ENCODE data around the gene SLC9A7.
A peak's percentile ranks its signal among the peaks of the same experiment; 100 is the strongest.
"Not testable (repeated sequence)": the region's sequence is repeated elsewhere in the genome, so short reads cannot be mapped to it uniquely, and the experiment has no call there.

Gene SLC9A7

GRCh38 chrX:46758956-46759644 lies at the start of gene SLC9A7:
SLC9A7 (minus strand) TSS chrX:46759118; CDS start chrX:46759029, 89 bp downstream.
- peak; percentile 81 to 83 for ATAC-seq

- no peak for ATAC-seq
Measured at GRCh38 chrX:46805270-46805669, 46.4 kb upstream of the SLC9A7 start.

DNA sequence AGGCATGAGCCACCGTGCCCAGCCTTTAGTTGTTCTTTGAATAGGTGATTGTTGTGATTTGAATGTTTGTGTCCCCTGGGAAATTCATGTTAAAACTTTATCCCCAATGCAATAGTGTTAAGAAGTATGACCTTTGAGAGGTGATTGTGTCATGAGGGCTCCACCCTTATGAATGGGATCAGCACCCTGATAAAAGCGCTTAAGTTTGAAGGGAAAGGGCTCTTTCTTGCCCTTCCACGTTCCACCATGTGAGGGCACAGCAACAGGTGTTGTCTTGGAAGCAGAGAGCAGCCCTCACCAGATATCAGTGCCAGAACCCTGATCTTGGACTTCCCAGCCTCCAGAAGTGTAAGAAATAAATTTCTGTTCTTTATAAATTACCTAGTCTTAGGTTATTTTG lies 44.2 kb upstream of the SLC9A7 start:
- ATAC-seq = no peak

GRCh38 chrX:46796574-46797191 lies 37.8 kb upstream of the SLC9A7 start:
- ATAC-seq = peak; percentile 35 to 58

DNA sequence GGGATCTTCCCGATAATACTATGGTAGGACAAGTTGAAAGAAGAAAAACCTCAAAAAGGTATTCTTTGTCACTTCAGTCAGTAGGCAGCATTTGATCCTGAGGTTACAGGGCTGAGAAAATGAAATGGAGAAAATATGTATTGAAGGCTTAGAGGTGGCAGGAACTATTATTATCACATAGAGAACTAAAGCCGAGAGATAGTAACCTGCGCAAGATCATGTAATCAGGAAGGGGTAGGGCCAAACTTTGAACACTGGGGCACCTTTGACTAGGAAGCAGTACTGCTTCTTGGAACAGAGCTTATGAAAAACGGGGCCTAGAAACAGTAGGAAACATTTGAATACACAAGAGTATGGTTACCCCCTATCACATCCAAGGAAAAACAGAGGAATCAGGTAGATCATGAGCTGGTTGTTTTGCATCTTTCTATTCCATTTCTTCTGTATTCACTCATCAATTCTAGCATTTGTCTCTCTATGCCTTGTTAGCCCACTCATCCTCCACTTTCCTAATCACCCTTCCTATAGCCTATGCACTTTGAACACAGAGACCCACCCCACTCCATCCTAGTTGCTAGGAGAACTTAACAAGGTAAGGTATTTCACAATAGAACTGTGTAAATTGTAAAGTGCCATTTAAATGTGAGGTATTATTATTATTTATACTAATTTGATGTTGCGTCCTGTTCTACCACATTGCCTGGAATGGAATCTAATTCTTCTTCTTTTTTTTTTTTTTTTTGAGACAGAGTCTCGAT lies 34.6 kb upstream of the SLC9A7 start:
- ATAC-seq = no peak

DNA sequence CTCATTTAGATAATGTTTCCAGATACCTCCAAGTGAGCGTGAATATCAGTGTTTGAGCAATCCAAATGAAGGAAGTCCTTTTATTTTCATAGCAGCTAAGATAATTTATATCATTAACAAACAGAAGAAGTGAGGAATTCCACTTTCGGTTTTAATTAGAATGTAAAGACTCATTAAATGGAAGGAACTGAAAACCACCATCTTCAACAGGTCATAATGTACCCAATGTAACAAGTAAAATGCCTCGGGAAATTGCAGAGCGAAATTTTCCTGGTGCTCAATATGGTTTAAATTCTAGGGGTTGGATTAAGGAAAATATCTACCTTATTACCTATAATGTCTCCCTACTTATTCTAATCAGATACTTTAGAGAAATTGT lies 33.9 kb upstream of the SLC9A7 start:
- no peak for ATAC-seq

- peak; percentile 69 to 82 for ATAC-seq
Measured at GRCh38 chrX:46791927-46792809, 33.2 kb upstream of the SLC9A7 start.

- no peak for ATAC-seq
Measured at GRCh38 chrX:46788902-46789301, 30.0 kb upstream of the SLC9A7 start.

DNA sequence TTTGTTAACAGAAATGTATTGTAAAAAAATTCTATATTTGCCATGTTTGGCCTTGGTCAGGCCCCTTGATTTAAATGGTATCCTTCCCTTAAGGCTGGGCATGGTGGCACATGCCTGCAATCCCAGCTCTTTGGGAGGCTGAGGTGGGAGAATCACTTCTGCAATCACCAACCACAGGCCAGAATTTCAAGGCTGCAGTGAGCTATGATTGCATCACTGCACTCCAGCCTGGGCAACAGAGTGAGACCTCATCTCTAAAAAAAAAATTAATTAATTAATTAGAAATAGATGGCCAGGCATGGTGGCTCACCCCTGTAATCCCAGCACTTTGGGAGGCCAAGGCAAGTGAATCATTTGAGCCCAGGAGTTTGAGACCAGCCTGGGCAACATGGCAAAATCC lies 25.5 kb upstream of the SLC9A7 start:
- ATAC-seq = not testable (repeated sequence)

DNA sequence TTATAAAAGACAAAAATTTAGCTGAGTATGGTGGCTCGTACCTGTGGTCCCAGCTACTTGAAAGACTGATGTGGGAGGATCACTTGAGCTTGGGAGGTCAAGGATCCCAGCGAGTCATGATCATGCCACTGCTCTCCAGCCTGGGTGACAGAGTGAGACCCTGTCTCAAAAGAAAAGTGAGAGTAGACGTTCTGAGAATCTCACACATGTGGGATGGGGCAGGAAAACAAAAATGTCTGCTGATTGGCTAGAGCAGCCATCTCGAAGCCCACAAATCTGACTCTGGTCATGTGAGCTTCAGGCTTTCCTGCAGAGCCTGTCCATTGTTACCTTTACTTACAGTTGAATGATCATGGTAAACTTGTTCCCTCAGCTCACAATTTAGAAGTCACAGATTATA lies 23.1 kb upstream of the SLC9A7 start:
- ATAC-seq = no peak

DNA sequence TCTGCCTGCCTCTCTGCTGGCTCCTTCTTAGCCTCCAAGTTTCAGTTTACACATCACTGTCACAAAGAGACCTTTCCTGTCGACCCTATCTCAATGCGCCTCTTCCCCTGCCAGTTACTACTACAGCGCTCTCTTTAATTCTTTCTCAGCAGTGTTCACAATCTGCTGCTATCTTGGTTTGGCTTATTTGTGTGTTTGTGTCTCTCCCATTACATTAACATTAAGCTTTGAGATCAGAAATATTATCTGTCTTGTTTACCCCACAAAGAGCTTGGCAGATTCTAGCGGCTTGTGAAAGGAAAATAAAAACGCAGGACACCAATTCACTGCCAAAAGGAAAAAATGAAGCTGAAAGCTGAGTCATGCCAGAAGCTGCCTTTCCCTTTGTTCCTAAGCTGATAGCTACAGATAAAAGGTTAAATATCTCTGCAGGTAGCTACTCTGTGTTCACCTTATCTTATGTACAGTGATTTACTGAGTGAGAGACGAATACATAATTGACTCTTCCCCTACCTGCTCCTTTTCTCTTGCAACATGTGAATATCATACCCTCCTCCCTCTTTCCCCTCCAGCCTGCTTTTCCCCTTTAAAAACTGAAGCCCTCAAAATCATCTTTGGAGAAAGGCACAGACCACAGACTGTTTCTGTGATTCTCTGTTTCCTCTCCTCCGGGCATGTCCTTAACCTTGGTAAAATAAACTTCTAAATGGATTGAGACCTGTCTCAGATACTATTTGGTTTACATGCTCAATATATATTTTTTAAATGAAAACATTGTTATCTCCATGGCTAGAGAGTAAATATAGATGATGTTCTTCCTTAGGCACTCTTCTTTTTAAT lies 19.3 kb upstream of the SLC9A7 start:
- no peak for ATAC-seq

- ATAC-seq = no peak
Measured at GRCh38 chrX:46770817-46771163, 11.9 kb upstream of the SLC9A7 start.

DNA sequence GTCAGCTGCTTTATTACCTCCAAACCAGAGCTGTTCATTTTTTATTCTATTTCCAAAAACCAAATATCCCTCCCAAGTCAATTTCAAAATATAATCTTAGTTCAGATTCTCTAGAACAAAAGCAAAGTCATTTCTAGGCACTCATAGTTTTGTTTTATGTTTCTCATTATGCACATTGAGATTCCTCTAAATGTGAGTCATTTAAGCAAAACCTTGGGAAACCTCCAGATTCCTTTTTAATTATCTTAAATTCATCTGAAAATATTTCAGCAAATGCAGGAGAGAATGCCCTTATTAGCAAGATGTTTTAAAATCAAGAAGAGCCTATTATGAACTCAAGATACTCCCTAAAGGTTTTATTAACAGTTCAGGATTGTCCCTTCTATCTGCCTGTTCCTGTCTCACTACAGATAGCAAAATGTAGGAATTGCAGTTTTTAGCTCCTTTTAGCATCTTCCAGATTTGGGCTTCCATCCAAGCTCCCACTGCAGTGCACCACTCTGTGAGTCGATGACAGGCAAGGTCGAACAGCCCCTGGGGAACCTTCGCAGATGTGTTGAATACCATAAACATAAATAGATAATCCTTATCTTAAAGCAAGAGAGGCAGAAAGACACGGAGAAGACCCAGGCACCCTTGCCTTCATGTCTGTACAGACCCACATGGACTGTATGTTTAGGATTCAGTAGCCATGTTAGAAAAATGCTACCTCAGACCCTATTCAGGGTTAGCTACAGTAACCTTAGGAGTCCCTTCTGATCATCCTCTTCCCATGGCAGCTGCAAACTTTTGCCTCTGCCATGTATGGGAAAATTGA lies 11.3 kb upstream of the SLC9A7 start:
- ATAC-seq = no peak

- no peak for ATAC-seq
Measured at GRCh38 chrX:46762963-46763362, 4.0 kb upstream of the SLC9A7 start.

DNA sequence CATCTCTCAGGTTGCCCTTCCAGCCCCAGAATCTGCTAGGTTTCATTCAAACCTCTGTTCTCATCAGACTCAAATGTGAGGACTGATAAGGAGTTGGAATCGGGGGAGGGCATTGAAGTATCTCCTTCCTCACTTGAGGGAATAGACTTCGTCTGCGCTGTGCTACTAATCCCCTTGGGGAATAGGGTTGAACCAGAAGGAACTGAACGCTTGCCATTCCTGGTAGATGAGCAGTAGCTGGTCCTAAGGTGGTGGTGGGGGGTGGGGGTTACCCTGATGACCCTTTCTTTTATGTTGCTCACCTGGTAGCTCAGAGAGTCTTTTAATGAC lies 692 bp upstream of the SLC9A7 start:
- no peak for ATAC-seq

DNA sequence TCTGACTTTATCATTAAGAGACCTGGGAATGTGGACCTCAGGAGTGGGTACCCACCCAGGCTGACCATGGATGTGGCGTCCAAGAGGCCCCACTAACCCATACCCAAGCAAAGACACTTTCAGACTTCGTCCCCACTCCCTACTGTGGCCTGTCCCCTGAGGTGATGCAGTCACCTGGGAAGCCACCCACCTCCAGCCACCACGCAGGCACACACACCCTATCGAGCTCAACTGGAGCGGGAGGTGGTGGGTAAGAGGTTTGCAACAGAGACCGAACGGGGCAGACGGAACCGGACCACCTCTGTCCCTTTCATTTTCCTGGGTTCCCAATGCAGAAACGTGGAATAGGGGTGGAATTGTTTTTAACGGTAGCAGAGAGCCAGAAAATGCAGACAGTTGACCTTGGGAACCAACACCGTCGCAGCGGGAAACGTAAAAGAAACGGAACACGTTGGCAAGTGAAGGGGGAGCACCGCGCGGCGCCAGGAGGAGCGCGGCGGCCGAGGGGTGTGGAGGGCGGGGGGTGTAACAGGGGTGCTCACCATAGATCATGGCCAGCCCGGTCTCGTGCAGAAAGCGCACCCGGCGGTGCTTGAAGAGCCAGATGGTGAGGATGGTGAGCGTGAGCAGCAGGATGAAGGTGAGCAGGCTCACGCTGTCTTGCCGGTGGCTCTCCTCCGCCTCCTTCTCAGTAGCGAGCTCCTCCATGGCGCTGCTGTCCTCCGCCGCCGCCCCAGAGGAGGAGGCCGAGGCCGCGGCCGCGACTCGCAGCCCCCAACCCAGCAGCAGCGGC lies 559 bp downstream of the SLC9A7 start:
- ATAC-seq = peak; percentile 25 to 37

GRCh38 chrX:46757593-46757992 lies 1.3 kb downstream of the SLC9A7 start:
- ATAC-seq = no peak

- no peak for ATAC-seq
Measured at GRCh38 chrX:46757052-46757451, 1.9 kb downstream of the SLC9A7 start.

DNA sequence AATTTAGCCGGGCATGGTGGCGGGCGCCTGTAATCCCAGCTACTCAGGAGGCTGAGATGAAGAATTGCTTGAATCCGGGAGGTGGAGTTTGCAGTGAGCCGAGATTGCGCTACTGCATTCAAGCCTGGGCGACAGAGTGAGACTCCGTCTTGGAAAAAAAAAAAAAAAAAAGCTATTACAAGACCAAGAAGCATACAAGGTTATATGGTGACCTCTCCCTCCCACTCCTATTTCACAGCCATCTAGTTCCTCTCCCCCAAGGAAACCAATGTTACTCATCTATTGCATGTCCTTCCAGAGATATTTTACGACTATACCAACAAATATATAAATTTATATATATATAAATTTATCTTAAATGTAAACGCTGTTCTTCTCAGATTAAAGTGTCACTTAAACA lies 3.2 kb downstream of the SLC9A7 start:
- no peak for ATAC-seq

DNA sequence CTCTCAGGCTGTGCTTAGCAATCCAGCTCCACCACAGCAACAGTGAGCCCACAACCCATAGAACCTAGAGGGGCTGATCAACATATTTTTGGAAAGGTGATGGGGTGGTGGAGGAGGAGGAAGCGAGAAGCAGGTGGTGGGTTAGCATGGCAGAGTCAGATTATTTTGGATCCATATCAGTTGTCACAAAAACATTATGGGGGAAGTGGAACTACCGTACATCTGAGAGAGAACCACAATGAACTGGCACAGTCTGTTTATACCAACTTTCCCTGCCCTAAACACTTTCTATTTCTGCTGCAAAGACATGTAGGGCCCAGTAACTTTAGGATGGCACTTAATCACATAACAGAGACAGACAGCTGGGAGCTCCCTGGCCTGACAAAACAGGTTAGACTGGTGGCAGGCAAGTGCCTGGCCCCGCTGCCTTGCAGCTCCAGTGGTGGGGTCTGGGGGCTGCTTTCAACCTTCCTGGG lies 4.3 kb downstream of the SLC9A7 start:
- ATAC-seq = no peak

All from activated CD4-positive, CD25-positive, alpha-beta regulatory T cell treated with anti-CD3 and anti-CD28 coated beads, Interleukin-2, amount 50 U/mL, for 24 hours (primary cell).